Measurements from ENCODE around the gene CCND2. TPM values are rescaled to one million over a fixed set of nuclear protein-coding genes. Genes with fewer than 3 reads are reported as not detected.
"Not testable (repeated sequence)": the region's sequence is repeated elsewhere in the genome, so short reads cannot be mapped to it uniquely, and the experiment has no call there.

Gene CCND2
- polyA plus RNA-seq, 6 donors from 2014 or later: 5.6 to 16.7 (median 8.3) TPM

GRCh38 chr12:4243491-4244100, 30.0 kb upstream of the CCND2 start:
- ATAC-seq (ENCODE audit: low read depth in 2 of 2); H3K4me3 Mint-ChIP-seq: not testable (repeated sequence)

GRCh38 chr12:4244868-4245267, 28.7 kb upstream of the CCND2 start:
- peaks cover 0 to 6% of the 10 kb centered on the region in 2 donors for H3K36me3 Mint-ChIP-seq
- ATAC-seq (ENCODE audit: low read depth in 2 of 2): no peak
- no peak for DNase-seq
- peaks cover 0 to 6% (median 0%) of the 10 kb centered on the region in 7 donors for H3K9me3 Mint-ChIP-seq
- H3K4me1 Mint-ChIP-seq: peaks cover 12 to 31% (median 18%) of the 10 kb centered on the region in 3 donors
- no peak overlapping the region for H3K27ac Mint-ChIP-seq
- H3K4me3 Mint-ChIP-seq: peak overlapping the region in 1 of 8 donors; percentile 9
- H3K27me3 Mint-ChIP-seq: peaks cover 6 to 37% (median 23%) of the 10 kb centered on the region in 3 donors

More at GRCh38 chr12:4243491-4244100, 30.0 kb upstream of the CCND2 start:
- Mint-ChIP-seq H3K27ac (peak overlapping the region in 1 of 6 donors; percentile 79), H3K27me3 (peaks cover 6 to 33% (median 21%) of the 10 kb centered on the region in 3 donors), H3K9me3 (peaks cover under 1 to 18% (median 9%) of the 10 kb centered on the region in 7 donors), H3K36me3 (peaks cover 0 to 16% of the 10 kb centered on the region in 2 donors), H3K4me1 (peaks cover 12 to 31% (median 18%) of the 10 kb centered on the region in 3 donors)
- not testable (repeated sequence) for DNase-seq

- H3K4me3 Mint-ChIP-seq: no peak overlapping the region
- no peak for DNase-seq
- ATAC-seq (ENCODE audit: low read depth in 2 of 2): no peak
- H3K36me3 Mint-ChIP-seq: peaks cover 0 to 6% of the 10 kb centered on the region in 2 donors
- H3K4me1 Mint-ChIP-seq: peaks cover 12 to 31% (median 18%) of the 10 kb centered on the region in 3 donors
- H3K27me3 Mint-ChIP-seq: peaks cover 6 to 37% (median 28%) of the 10 kb centered on the region in 3 donors
- no peak overlapping the region for H3K27ac Mint-ChIP-seq
- H3K9me3 Mint-ChIP-seq: peaks cover 0 to 4% (median 0%) of the 10 kb centered on the region in 7 donors
Observed at GRCh38 chr12:4245446-4245845, 28.1 kb upstream of the CCND2 start.

- Mint-ChIP-seq H3K27ac (peak overlapping the region in 2 of 6 donors; percentile 47 to 71), H3K4me3 (peak overlapping the region in 1 of 8 donors; percentile 44), H3K4me1 (peaks cover 12 to 36% (median 22%) of the 10 kb centered on the region in 3 donors), H3K36me3 (peaks cover 0 to 6% of the 10 kb centered on the region in 2 donors), H3K9me3 (peaks cover 0 to 2% (median 0%) of the 10 kb centered on the region in 7 donors), H3K27me3 (peaks cover 9 to 38% (median 29%) of the 10 kb centered on the region in 3 donors)
- DNase-seq (no peak), ATAC-seq (ENCODE audit: low read depth in 2 of 2) (peak; percentile 51 to 80)
Observed at GRCh38 chr12:4246116-4246515, 27.4 kb upstream of the CCND2 start.

- H3K36me3 Mint-ChIP-seq: no peaks in the 10 kb centered on the region
- ATAC-seq (ENCODE audit: low read depth in 2 of 2) (no peak), DNase-seq (no peak)
- H3K27ac Mint-ChIP-seq: peak overlapping the region in 1 of 6 donors; percentile 83
- H3K4me3 Mint-ChIP-seq: peak overlapping the region in 1 of 8 donors; percentile 25
- peaks cover 5 to 20% (median 19%) of the 10 kb centered on the region in 3 donors for H3K4me1 Mint-ChIP-seq
- peaks cover 5 to 28% (median 22%) of the 10 kb centered on the region in 3 donors for H3K27me3 Mint-ChIP-seq
- H3K9me3 Mint-ChIP-seq: no peaks in the 10 kb centered on the region
Observed at GRCh38 chr12:4250691-4251090, 22.9 kb upstream of the CCND2 start.

GRCh38 chr12:4251216-4251891, 22.2 kb upstream of the CCND2 start:
- Mint-ChIP-seq H3K4me1 (peaks cover 0 to 14% (median 13%) of the 10 kb centered on the region in 3 donors), H3K27me3 (peaks cover 5 to 28% (median 22%) of the 10 kb centered on the region in 3 donors), H3K36me3 (no peaks in the 10 kb centered on the region), H3K27ac (peak overlapping the region in 3 of 6 donors; percentile 10 to 83 (median 72)), H3K4me3 (peak overlapping the region in 1 of 8 donors; percentile 15), H3K9me3 (no peaks in the 10 kb centered on the region)
- DNase-seq (no peak), ATAC-seq (ENCODE audit: low read depth in 2 of 2) (peak in 1 of 2 donors; percentile 58)

GRCh38 chr12:4251967-4252366, 21.6 kb upstream of the CCND2 start:
- peaks cover 0 to 15% (median 12%) of the 10 kb centered on the region in 3 donors for H3K4me1 Mint-ChIP-seq
- DNase-seq: no peak
- H3K4me3 Mint-ChIP-seq: peak overlapping the region in 1 of 8 donors; percentile 15
- peaks cover 5 to 28% (median 22%) of the 10 kb centered on the region in 3 donors for H3K27me3 Mint-ChIP-seq
- no peaks in the 10 kb centered on the region for H3K36me3 Mint-ChIP-seq
- ATAC-seq (ENCODE audit: low read depth in 2 of 2): no peak
- no peaks in the 10 kb centered on the region for H3K9me3 Mint-ChIP-seq
- H3K27ac Mint-ChIP-seq: no peak overlapping the region

GRCh38 chr12:4252601-4253000, 21.0 kb upstream of the CCND2 start:
- H3K27me3 Mint-ChIP-seq: peaks cover 5 to 28% (median 22%) of the 10 kb centered on the region in 3 donors
- no peak overlapping the region for H3K4me3 Mint-ChIP-seq
- H3K9me3 Mint-ChIP-seq: no peaks in the 10 kb centered on the region

GRCh38 chr12:4256043-4256826, 17.3 kb upstream of the CCND2 start:
- Mint-ChIP-seq H3K36me3 (no peaks in the 10 kb centered on the region), H3K27me3 (peaks cover under 1 to 19% (median 13%) of the 10 kb centered on the region in 3 donors), H3K9me3 (peaks cover 0 to 5% (median 0%) of the 10 kb centered on the region in 7 donors), H3K27ac (peak overlapping the region in 1 of 6 donors; percentile 89), H3K4me3 (no peak overlapping the region), H3K4me1 (peaks cover 0 to 13% (median 6%) of the 10 kb centered on the region in 3 donors)
- ATAC-seq (ENCODE audit: low read depth in 2 of 2) (no peak), DNase-seq (no peak)

More at GRCh38 chr12:4252601-4253000, 21.0 kb upstream of the CCND2 start:
- DNase-seq: no peak
- no peak overlapping the region for H3K27ac Mint-ChIP-seq
- ATAC-seq (ENCODE audit: low read depth in 2 of 2): no peak
- H3K36me3 Mint-ChIP-seq: no peaks in the 10 kb centered on the region
- peaks cover 0 to 19% (median 12%) of the 10 kb centered on the region in 3 donors for H3K4me1 Mint-ChIP-seq

- ATAC-seq (ENCODE audit: low read depth in 2 of 2) (no peak), DNase-seq (no peak)
- H3K27me3 Mint-ChIP-seq: peaks cover 0 to 13% (median 10%) of the 10 kb centered on the region in 3 donors
- peaks cover 0 to 5% (median 0%) of the 10 kb centered on the region in 7 donors for H3K9me3 Mint-ChIP-seq
- peaks cover 0 to 10% (median 0%) of the 10 kb centered on the region in 3 donors for H3K4me1 Mint-ChIP-seq
- H3K27ac Mint-ChIP-seq: no peak overlapping the region
- no peaks in the 10 kb centered on the region for H3K36me3 Mint-ChIP-seq
- H3K4me3 Mint-ChIP-seq: no peak overlapping the region
Observed at GRCh38 chr12:4257442-4257841, 16.1 kb upstream of the CCND2 start.

GRCh38 chr12:4259099-4259498, 14.5 kb upstream of the CCND2 start:
- H3K9me3 Mint-ChIP-seq: peaks cover 0 to 5% (median 0%) of the 10 kb centered on the region in 7 donors
- peaks cover 0 to 10% (median 3%) of the 10 kb centered on the region in 3 donors for H3K4me1 Mint-ChIP-seq
- peak overlapping the region in 1 of 6 donors; percentile 13 for H3K27ac Mint-ChIP-seq
- DNase-seq (no peak), ATAC-seq (ENCODE audit: low read depth in 2 of 2) (no peak)
- H3K4me3 Mint-ChIP-seq: no peak overlapping the region
- no peaks in the 10 kb centered on the region for H3K36me3 Mint-ChIP-seq
- H3K27me3 Mint-ChIP-seq: no peaks in the 10 kb centered on the region

GRCh38 chr12:4261655-4262054, 11.9 kb upstream of the CCND2 start:
- H3K27me3 Mint-ChIP-seq: no peaks in the 10 kb centered on the region
- H3K27ac Mint-ChIP-seq: no peak overlapping the region
- ATAC-seq (ENCODE audit: low read depth in 2 of 2) (no peak), DNase-seq (no peak)
- H3K4me3 Mint-ChIP-seq: no peak overlapping the region
- peaks cover 0 to 8% (median 3%) of the 10 kb centered on the region in 3 donors for H3K4me1 Mint-ChIP-seq
- H3K36me3 Mint-ChIP-seq: no peaks in the 10 kb centered on the region
- peaks cover 0 to 5% (median 0%) of the 10 kb centered on the region in 7 donors for H3K9me3 Mint-ChIP-seq

- no peak overlapping the region for H3K4me3 Mint-ChIP-seq
- no peaks in the 10 kb centered on the region for H3K9me3 Mint-ChIP-seq
- no peaks in the 10 kb centered on the region for H3K27me3 Mint-ChIP-seq
- H3K4me1 Mint-ChIP-seq: peaks cover 8 to 16% (median 16%) of the 10 kb centered on the region in 3 donors
- no peaks in the 10 kb centered on the region for H3K36me3 Mint-ChIP-seq
- ATAC-seq (ENCODE audit: low read depth in 2 of 2): no peak
- DNase-seq: no peak
- no peak overlapping the region for H3K27ac Mint-ChIP-seq
Observed at GRCh38 chr12:4265280-4265679, 8.3 kb upstream of the CCND2 start.

Measured in naive B cell (primary cell).